Measurements from ENCODE around the gene MLN. TPM values are rescaled to one million over a fixed set of nuclear protein-coding genes. Genes with fewer than 3 reads are reported as not detected.

Gene MLN
- total RNA-seq, 1 experiment from 2014 or later, result not detected

- DNase-seq (ENCODE audit: low read depth, low spot score) (peak; percentile 32), ATAC-seq (peak; percentile 95)
- H3K79me2 ChIP-seq (ENCODE audit: insufficient read depth, low read length), result no peaks in the 10 kb centered on the region
- ChIA-PET CTCF (interaction anchor here (2.2 kb wide), 1 partner anchor 239 kb away, joined by 4 read pairs; no protein-coding TSS in a partner anchor), POLR2A (no interaction called here), RAD21 (ENCODE audit: low non-redundant PET in 1 of 2, low total read pairs in 2 of 2, uncharacterized antibody in 2 of 2, unreplicated experiment in 2 of 2) (no interaction called here)
- no peak overlapping the region for H2AFZ ChIP-seq (ENCODE audit: low read depth, low read length, poor library complexity, severe bottlenecking)
- no peaks in the 10 kb centered on the region for H4K20me1 ChIP-seq (ENCODE audit: insufficient read depth)
- no peak overlapping the region for H3K9ac ChIP-seq (ENCODE audit: low read length)
- intact Hi-C loops (cut with micrococcal nuclease), result no loop called here
- H3K9me2 ChIP-seq (ENCODE audit: insufficient read depth), result no peaks in the 10 kb centered on the region
- no peaks in the 10 kb centered on the region for H3K9me3 ChIP-seq (ENCODE audit: control insufficient read depth in 1 of 2, insufficient read depth in 1 of 2, low read depth in 1 of 2, low read length in 2 of 2)
- no peaks in the 10 kb centered on the region for H3K4me1 ChIP-seq (ENCODE audit: control insufficient read depth in 1 of 2, insufficient read depth in 2 of 2, low read length in 2 of 2)
- TF ChIP-seq CTCF (IDR thresholded peaks at IDR 0.05 in 2 of 3, conservative IDR thresholded peaks at IDR 0.05 in 1 of 3; ENCODE audit: borderline replicate concordance in 1 of 3, insufficient read depth in 1 of 3, low read depth in 2 of 3, low read length in 2 of 3) (no peak), ZFX (IDR thresholded peaks at IDR 0.05) (no peak), SP1 (IDR thresholded peaks at IDR 0.05; ENCODE audit: low read depth) (peak; percentile 76)
- H3K4me3 ChIP-seq (replicated peaks in 1 of 2; ENCODE audit: low read depth in 1 of 2, low read length in 2 of 2), result no peak overlapping the region
- peaks cover 30% of the 10 kb centered on the region for H3K27me3 ChIP-seq (ENCODE audit: insufficient read depth, low read length)
- BruUV-seq (replicated peaks), result no TSS peak
- no peaks in the 10 kb centered on the region for H3K36me3 ChIP-seq (ENCODE audit: control insufficient read depth in 1 of 2, insufficient read depth in 2 of 2, low read length in 2 of 2)
- H3K4me2 ChIP-seq (ENCODE audit: low read length), result peak overlapping the region; percentile 34
- no peak overlapping the region for H3K27ac ChIP-seq (ENCODE audit: low read depth, low read length)
These were observed 12.1 kb upstream of the MLN start for GRCh38 chr6:33815854-33816253.

GRCh38 chr6:33813990-33814985 lies 10.5 kb upstream of the MLN start:
- Histone ChIP-seq H3K9me3 (ENCODE audit: control insufficient read depth in 1 of 2, insufficient read depth in 1 of 2, low read depth in 1 of 2, low read length in 2 of 2) (no peaks in the 10 kb centered on the region), H3K4me3 (replicated peaks in 1 of 2; ENCODE audit: low read depth in 1 of 2, low read length in 2 of 2) (no peak overlapping the region), H3K27me3 (ENCODE audit: insufficient read depth, low read length) (peaks cover 35% of the 10 kb centered on the region), H3K4me2 (ENCODE audit: low read length) (no peak overlapping the region), H3K9ac (ENCODE audit: low read length) (no peak overlapping the region), H3K4me1 (ENCODE audit: control insufficient read depth in 1 of 2, insufficient read depth in 2 of 2, low read length in 2 of 2) (no peaks in the 10 kb centered on the region), H3K27ac (ENCODE audit: low read depth, low read length) (no peak overlapping the region), H3K36me3 (ENCODE audit: control insufficient read depth in 1 of 2, insufficient read depth in 2 of 2, low read length in 2 of 2) (no peaks in the 10 kb centered on the region), H4K20me1 (ENCODE audit: insufficient read depth) (no peaks in the 10 kb centered on the region), H3K9me2 (ENCODE audit: insufficient read depth) (no peaks in the 10 kb centered on the region), H3K79me2 (ENCODE audit: insufficient read depth, low read length) (no peaks in the 10 kb centered on the region), H2AFZ (ENCODE audit: low read depth, low read length, poor library complexity, severe bottlenecking) (no peak overlapping the region)
- ChIA-PET RAD21 (ENCODE audit: low non-redundant PET in 1 of 2, low total read pairs in 2 of 2, uncharacterized antibody in 2 of 2, unreplicated experiment in 2 of 2) (no interaction called here), POLR2A (no interaction called here), CTCF (interaction anchor here (2.2 kb wide), 1 partner anchor 241 kb away, joined by 4 read pairs; no protein-coding TSS in a partner anchor)
- ATAC-seq (no peak), DNase-seq (ENCODE audit: low read depth, low spot score) (no peak)
- no peak for TF ChIP-seq SP1 (IDR thresholded peaks at IDR 0.05; ENCODE audit: low read depth)
- TF ChIP-seq TCF7L2 (IDR thresholded peaks at IDR 0.05; ENCODE audit: borderline replicate concordance, extremely low read depth, insufficient read depth, insufficient read length), result no peak
- no TSS peak for BruUV-seq (replicated peaks)
- intact Hi-C loops (cut with micrococcal nuclease), result no loop called here
